ENCODE data around the gene DNAH11. TPM values are rescaled to one million over a fixed set of nuclear protein-coding genes. Genes with fewer than 3 reads are reported as not detected.

DNAH11 gene
- total and polyA plus RNA-seq, 8 donors, result 0.86 to 7.6 (median 3.5) TPM

GRCh38 chr7:21866731-21867130 is 323.9 kb downstream of the DNAH11 start:
- TF ChIP-seq CTCF (IDR thresholded peaks at IDR 0.05), result no peak
- Histone ChIP-seq H3K27me3 (no peaks in the 10 kb centered on the region), H3K9me3 (no peaks in the 10 kb centered on the region), H3K4me3 (no peak overlapping the region), H3K27ac (no peak overlapping the region), H3K36me3 (no peaks in the 10 kb centered on the region), H3K4me1 (no peaks in the 10 kb centered on the region)
- intact Hi-C loops (cut with DNase I), result no loop called here
- no peak for ATAC-seq
- no peak for DNase-seq

GRCh38 chr7:21867226-21867625 is 324.4 kb downstream of the DNAH11 start:
- no peak for TF ChIP-seq CTCF (IDR thresholded peaks at IDR 0.05)
- Histone ChIP-seq H3K4me3 (no peak overlapping the region), H3K36me3 (no peaks in the 10 kb centered on the region), H3K27me3 (no peaks in the 10 kb centered on the region), H3K27ac (no peak overlapping the region), H3K9me3 (no peaks in the 10 kb centered on the region), H3K4me1 (no peaks in the 10 kb centered on the region)
- no peak for DNase-seq
- intact Hi-C loops (cut with DNase I), result no loop called here
- ATAC-seq, result no peak

- no peak for TF ChIP-seq CTCF (IDR thresholded peaks at IDR 0.05)
- intact Hi-C loops (cut with DNase I), result no loop called here
These were observed 325.2 kb downstream of the DNAH11 start for GRCh38 chr7:21867816-21868575.

GRCh38 chr7:21868576-21868850 is 325.7 kb downstream of the DNAH11 start:
- intact Hi-C loops (cut with DNase I), result no loop called here
- no peaks in the 10 kb centered on the region for H3K4me1 ChIP-seq
- ATAC-seq, result no peak

More at GRCh38 chr7:21867816-21868575, 325.2 kb downstream of the DNAH11 start:
- Histone ChIP-seq H3K4me1 (no peaks in the 10 kb centered on the region), H3K27ac (no peak overlapping the region), H3K27me3 (no peaks in the 10 kb centered on the region), H3K4me3 (no peak overlapping the region), H3K9me3 (no peaks in the 10 kb centered on the region), H3K36me3 (no peaks in the 10 kb centered on the region)
- ATAC-seq (no peak), DNase-seq (no peak)

More at GRCh38 chr7:21868576-21868850, 325.7 kb downstream of the DNAH11 start:
- no peak for DNase-seq
- no peaks in the 10 kb centered on the region for H3K36me3 ChIP-seq
- H3K27me3 ChIP-seq, result no peaks in the 10 kb centered on the region
- H3K27ac ChIP-seq, result no peak overlapping the region
- H3K9me3 ChIP-seq, result no peaks in the 10 kb centered on the region
- TF ChIP-seq CTCF (IDR thresholded peaks at IDR 0.05), result no peak
- no peak overlapping the region for H3K4me3 ChIP-seq

All from left lung (tissue), 10 donors.